Mesothelial cell of epicardium (in vitro differentiated cells): Measurements from ENCODE around the gene APBA1. TPM values are rescaled to one million over a fixed set of nuclear protein-coding genes. Genes with fewer than 3 reads are reported as not detected.

Experiments used
- DNase-seq, 2 experiments: peaks; one replicate each; pipeline ENCODE4 v3.0.0; 2021; ENCODE audit warnings: low spot score in 2 of 2; ENCODE audit not compliant: unreplicated experiment in 2 of 2
- H3K27ac Mint-ChIP-seq: 2 replicates; pipeline ENCODE4 v1.8.0; 2021; ENCODE audit warnings: mixed read lengths
- H3K27me3 Mint-ChIP-seq: 2 replicates; pipeline ENCODE4 v1.8.0; 2021; ENCODE audit warnings: low read depth, mixed read lengths
- H3K36me3 Mint-ChIP-seq: 2 replicates; pipeline ENCODE4 v1.8.0; 2021; ENCODE audit warnings: mixed read lengths
- H3K4me1 Mint-ChIP-seq: 2 replicates; pipeline ENCODE4 v1.8.0; 2021; ENCODE audit warnings: mixed read lengths
- H3K4me3 Mint-ChIP-seq: 2 replicates; pipeline ENCODE4 v1.8.0; 2021; ENCODE audit warnings: mild to moderate bottlenecking, moderate library complexity, mixed read lengths
- H3K9me3 Mint-ChIP-seq: 2 replicates; pipeline ENCODE4 v1.8.0; 2021; ENCODE audit warnings: mixed read lengths
- total RNA-seq: library from RNA; stranded (reverse); gene quantifications from 3 replicates; pipeline ENCODE4 v1.2.1, GENCODE V29; 2021
- TF ChIP-seq, protein P1 (sequence below): fragments of 200-600 bp; sonication (generic); IDR thresholded peaks from one replicate; pipeline ENCODE4 v1.5.0; 2021; ENCODE audit warnings: antibody characterized with exemption; ENCODE audit not compliant: unreplicated experiment

APBA1 gene
- total RNA-seq, 1 donor from 2014 or later, result 18.4 TPM

DNA sequence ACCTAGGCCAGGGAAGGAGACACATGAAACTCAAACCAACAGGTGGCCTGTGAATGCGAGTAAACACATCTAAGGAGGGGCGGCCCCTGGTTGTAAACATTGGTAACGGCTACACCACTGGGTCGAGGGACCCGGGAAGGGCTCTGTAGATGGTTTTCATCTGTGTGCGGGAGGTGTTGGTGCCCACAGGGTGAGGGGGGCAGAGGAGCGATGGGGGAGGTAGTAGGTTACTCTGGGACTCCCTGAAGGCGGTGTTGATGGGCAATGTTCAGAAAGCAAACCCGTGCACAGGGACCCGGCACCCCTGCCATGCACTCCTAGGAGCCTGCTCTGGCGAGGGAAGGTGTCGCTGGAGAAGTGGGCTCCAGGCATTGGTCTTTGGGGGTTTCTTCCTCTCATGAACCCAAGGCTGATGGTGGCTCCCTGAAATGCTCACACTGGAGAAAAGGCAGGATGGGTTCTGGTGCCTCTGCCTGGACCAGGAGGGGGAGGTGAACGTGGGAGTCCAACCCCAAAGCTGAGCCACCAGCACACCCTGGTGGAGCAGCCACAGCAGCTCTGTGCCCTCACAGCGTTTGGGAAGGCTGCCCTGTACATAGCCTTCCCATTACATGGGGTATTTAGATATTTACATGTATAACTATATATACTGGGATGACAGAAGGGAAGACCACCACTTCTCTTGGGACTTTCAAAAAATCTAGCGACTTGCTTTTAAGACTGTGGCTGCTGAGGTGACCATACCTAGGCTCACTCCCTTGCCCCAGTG lies 244.0 kb downstream of the APBA1 start:
- Mint-ChIP-seq H3K9me3 (no peaks in the 10 kb centered on the region), H3K4me1 (peaks cover 7% of the 10 kb centered on the region), H3K27me3 (peaks cover 15% of the 10 kb centered on the region)

DNA sequence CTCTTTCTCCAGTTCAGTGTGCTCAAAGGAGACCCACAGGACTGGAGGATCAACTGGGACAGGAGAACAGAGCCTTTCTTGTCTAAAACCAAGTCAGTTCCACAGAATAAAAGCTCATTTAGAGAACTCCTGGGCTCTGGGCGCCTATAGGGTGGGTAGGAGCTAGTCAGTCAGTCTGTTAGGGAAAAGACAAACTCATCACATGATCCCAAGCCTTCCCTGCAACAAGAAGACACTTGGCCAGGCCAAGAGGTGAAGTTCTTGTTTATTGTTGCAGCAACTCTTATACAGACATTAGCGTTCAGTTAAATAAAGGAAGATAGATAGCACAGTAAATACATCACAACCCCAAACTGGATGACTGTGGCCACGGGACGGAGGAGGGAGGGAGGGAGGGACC lies 244.9 kb downstream of the APBA1 start:
- H3K27me3 Mint-ChIP-seq, result peaks cover 15% of the 10 kb centered on the region
- no peak overlapping the region for H3K4me3 Mint-ChIP-seq
- H3K9me3 Mint-ChIP-seq, result no peaks in the 10 kb centered on the region
- H3K4me1 Mint-ChIP-seq, result peaks cover 7% of the 10 kb centered on the region
- TF ChIP-seq, protein P1, sequence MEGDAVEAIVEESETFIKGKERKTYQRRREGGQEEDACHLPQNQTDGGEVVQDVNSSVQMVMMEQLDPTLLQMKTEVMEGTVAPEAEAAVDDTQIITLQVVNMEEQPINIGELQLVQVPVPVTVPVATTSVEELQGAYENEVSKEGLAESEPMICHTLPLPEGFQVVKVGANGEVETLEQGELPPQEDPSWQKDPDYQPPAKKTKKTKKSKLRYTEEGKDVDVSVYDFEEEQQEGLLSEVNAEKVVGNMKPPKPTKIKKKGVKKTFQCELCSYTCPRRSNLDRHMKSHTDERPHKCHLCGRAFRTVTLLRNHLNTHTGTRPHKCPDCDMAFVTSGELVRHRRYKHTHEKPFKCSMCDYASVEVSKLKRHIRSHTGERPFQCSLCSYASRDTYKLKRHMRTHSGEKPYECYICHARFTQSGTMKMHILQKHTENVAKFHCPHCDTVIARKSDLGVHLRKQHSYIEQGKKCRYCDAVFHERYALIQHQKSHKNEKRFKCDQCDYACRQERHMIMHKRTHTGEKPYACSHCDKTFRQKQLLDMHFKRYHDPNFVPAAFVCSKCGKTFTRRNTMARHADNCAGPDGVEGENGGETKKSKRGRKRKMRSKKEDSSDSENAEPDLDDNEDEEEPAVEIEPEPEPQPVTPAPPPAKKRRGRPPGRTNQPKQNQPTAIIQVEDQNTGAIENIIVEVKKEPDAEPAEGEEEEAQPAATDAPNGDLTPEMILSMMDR, result no peak
- no peak overlapping the region for H3K27ac Mint-ChIP-seq
- H3K36me3 Mint-ChIP-seq, result peaks cover 13% of the 10 kb centered on the region
- DNase-seq, result no peak

More for the DNA sequence above, 244.0 kb downstream of the APBA1 start:
- no peak overlapping the region for H3K27ac Mint-ChIP-seq
- DNase-seq, result no peak
- H3K4me3 Mint-ChIP-seq, result no peak overlapping the region
- TF ChIP-seq, protein P1, result no peak
- H3K36me3 Mint-ChIP-seq, result peaks cover 15% of the 10 kb centered on the region

DNA sequence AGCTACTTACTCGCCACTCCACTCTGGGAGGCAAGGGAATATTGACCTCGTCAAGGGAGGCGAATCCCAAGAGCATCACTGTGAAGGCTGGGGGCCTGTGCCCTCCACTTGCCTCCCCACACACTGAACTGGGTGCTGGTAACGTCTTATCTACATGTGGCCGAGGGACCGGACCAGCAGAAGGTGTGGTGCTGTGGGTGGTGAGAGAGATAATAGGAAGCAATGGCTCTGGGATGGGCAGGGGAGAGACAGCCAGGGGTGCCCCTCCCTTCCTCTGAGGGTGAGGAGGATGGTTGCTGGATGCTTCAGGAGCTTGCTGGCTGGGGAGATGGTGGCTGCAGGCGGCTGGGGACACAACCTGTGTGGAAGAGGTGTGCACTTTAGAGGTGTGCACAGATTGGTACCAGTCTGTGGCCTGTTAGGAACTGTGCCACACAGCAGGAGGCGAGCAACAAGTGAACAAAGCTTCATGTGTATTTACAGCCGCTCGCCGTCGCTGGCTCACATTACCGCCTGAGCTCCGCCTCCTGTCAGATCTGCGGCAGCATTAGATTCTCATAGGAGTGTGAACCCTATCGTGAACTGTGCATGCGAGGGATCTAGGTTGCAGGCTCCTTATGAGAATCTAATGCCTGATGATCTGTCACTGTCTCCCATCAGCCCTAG lies 246.9 kb downstream of the APBA1 start:
- Mint-ChIP-seq H3K9me3 (no peaks in the 10 kb centered on the region), H3K27me3 (peaks cover 27% of the 10 kb centered on the region)

DNA sequence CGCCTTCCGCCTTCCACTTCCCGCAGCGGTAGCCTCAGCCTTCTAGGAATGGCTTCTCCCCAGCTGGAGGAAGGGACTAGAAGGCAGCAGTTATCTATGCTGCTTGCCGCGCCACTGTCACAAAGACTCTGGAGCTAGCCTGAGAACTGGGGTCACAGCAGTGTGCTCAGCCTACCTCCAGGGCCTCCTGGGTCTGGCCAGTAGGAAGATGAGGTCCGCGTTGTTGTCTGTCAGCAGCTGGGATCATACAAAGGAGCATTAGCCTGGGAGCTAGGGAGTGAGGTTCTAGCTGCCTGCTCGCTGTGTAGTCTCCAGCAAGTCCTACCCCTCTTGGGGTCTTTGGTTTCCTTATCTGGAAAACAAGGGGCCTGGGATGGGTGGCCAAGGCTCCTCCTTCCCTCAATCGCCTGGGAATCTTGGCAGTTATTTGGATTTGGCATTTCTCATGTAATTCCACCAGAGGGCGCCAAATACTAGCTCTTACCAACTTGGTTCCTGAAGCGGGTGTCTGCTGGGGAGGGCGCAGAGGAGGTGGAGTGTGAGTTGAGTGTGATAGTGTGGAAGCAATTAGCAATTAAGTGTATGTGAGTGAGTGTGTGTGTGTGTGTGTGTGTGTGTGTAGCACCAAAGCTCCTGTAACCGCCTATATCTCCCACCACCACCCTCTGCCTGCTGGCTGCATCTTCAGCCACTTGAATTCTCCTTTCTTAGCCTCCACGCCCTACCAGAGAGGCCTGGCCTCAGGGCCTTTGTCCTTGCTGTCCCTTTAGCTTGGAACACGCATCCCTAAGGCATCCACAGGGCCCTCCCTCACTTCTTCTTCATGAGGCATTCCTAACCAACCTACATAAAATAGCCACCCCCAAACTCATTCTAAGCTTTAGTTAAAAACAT lies 250.0 kb downstream of the APBA1 start:
- peaks cover 30% of the 10 kb centered on the region for H3K27me3 Mint-ChIP-seq
- TF ChIP-seq, protein P1, result peak; percentile 88
- H3K27ac Mint-ChIP-seq, result no peak overlapping the region
- no peaks in the 10 kb centered on the region for H3K4me1 Mint-ChIP-seq
- peak in 1 of 2 experiments; percentile 47 for DNase-seq
- H3K36me3 Mint-ChIP-seq, result no peaks in the 10 kb centered on the region
- H3K4me3 Mint-ChIP-seq, result no peak overlapping the region
- H3K9me3 Mint-ChIP-seq, result no peaks in the 10 kb centered on the region

More for the DNA sequence above, 246.9 kb downstream of the APBA1 start:
- Mint-ChIP-seq H3K27ac (peak overlapping the region; percentile 47), H3K4me1 (peaks cover 4% of the 10 kb centered on the region), H3K36me3 (peaks cover 4% of the 10 kb centered on the region), H3K4me3 (no peak overlapping the region)
- TF ChIP-seq, protein P1, result no peak
- DNase-seq, result no peak

DNA sequence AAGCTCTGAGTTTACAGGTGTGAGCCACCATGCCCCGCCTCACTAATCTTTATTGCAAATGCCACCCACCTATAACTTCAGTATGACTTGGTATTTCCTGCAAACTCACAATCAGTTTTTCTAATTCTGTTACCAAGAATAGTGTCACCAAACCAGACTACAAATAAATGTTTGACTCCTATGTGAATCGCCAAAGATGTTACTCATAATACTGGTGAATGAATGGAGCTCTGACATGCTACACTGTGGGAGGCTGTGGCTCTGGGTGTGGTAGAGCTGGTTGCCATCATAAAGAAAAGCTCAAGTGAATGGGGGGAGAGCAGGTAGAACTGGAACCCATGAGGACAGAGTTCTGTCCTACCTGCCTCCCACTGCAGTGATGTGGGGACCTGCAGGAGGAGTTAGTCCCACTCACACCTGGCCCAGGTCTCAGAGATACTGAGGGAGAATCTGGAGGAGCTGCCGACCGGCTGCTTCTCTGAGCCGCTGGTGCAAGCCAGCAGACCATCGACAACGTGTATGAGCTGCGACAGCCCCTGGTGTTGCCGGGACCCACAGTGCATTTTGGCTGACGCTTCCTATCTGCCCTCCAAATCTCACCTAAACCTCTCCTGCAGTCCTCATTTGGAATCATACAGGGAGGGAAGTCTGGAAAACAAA lies 251.4 kb downstream of the APBA1 start:
- Mint-ChIP-seq H3K36me3 (no peaks in the 10 kb centered on the region), H3K27me3 (peaks cover 28% of the 10 kb centered on the region), H3K4me1 (no peaks in the 10 kb centered on the region), H3K9me3 (no peaks in the 10 kb centered on the region), H3K4me3 (no peak overlapping the region), H3K27ac (no peak overlapping the region)
- DNase-seq, result no peak
- TF ChIP-seq, protein P1, result no peak
